Colonic mucosa (tissue), 4 donors: ENCODE measurements around the gene SYT12. TPM values are rescaled to one million over a fixed set of nuclear protein-coding genes. Genes with fewer than 3 reads are reported as not detected.

Source experiments
- DNase-seq: peaks from one replicate; pipeline ENCODE4 v3.0.0-alpha.2; 2020
- H3K27ac ChIP-seq: fragments of 200-600 bp; one replicate; pipeline ENCODE4 v1.8.0; 2021
- H3K27me3 ChIP-seq: fragments of 200-600 bp; one replicate; pipeline ENCODE4 v1.8.0; 2021
- H3K36me3 ChIP-seq: fragments of 200-600 bp; one replicate; pipeline ENCODE4 v1.8.0; 2021
- H3K4me1 ChIP-seq: fragments of 200-600 bp; one replicate; pipeline ENCODE4 v1.8.0; 2021; ENCODE audit warnings: mild to moderate bottlenecking
- H3K4me3 ChIP-seq: fragments of 200-600 bp; one replicate; pipeline ENCODE4 v1.8.0; 2021
- H3K9ac ChIP-seq, 2 donors: one replicate each; pipeline ENCODE4 v1.7.0; 2013; ENCODE audit warnings: control low read depth in 2 of 2, low read depth in 2 of 2, low read length in 2 of 2
- H3K9me3 ChIP-seq: fragments of 200-600 bp; one replicate; pipeline ENCODE4 v1.8.0; 2021
- intact Hi-C: fragments of 100-400 bp; cut with DNase I; formaldehyde crosslinking; loops from one replicate; pipeline ENCODE4 v1.14.1; 2022
- total RNA-seq, 2 donors: library from RNA; stranded (reverse); fragmentation: NEBNext Ultra II Directional in 1 of 2; extraction: Animal tissue kit (Norgen Biotek cat#: 25700) in 1 of 2; gene quantifications; one replicate each; pipeline ENCODE4 v1.2.1, GENCODE V29; 2021
- TF ChIP-seq, protein P1 (sequence below): fragments of 200-600 bp; IDR thresholded peaks from one replicate; pipeline ENCODE4 v1.8.0; 2022; ENCODE audit warnings: antibody characterized with exemption, mild to moderate bottlenecking
- donor health status: healthy.
- donor health status: DM: no; HTN: no; CAD: no.
- donor health status: DM: no; HTN: no; CAD: no.

Gene SYT12
- total RNA-seq, 2 donors from 2014 or later: 0.29 to 3.4 TPM

DNA sequence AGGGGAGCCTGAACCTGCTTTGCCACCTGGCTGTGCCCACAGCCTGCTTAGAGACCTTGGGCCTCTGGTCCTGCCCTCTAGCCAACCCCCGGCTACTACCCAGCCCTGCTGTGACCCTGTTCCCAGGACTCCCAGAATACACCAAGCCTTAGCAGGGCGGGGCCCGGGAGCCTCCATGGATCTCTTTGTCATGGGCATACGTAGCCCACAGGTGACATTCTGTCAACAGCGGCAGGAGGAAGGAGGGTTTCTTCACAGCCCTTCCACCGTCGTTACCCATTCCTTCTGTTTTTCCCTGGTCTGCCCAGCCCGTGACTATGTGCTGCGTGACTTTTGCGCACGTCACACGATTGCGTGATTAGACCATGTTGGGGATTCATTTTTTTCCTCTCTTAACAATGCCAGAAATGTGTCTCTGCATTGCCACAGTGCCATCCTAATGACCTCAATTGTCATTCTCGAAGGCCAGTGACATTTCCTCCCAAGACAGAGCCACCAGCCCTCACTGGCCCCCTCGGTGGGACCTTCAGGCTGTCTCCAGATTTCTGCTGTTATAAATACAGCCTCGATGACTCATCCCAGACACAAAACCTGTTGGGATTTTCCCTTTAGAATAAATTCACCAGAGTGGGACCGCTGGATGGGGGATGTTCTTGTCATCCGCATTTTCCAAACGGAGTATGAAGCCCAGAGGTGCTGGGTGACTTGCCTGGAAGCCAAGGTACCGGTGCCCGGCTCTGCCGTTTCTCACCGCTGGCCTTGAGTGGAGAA is 9.0 kb downstream of the SYT12 start:
- H3K27ac ChIP-seq: no peak overlapping the region
- no peaks in the 10 kb centered on the region for H3K27me3 ChIP-seq
- H3K4me3 ChIP-seq: no peak overlapping the region
- no peak overlapping the region for H3K9ac ChIP-seq
- no peak for DNase-seq
- intact Hi-C loops: no loop called here
- TF ChIP-seq, protein P1, sequence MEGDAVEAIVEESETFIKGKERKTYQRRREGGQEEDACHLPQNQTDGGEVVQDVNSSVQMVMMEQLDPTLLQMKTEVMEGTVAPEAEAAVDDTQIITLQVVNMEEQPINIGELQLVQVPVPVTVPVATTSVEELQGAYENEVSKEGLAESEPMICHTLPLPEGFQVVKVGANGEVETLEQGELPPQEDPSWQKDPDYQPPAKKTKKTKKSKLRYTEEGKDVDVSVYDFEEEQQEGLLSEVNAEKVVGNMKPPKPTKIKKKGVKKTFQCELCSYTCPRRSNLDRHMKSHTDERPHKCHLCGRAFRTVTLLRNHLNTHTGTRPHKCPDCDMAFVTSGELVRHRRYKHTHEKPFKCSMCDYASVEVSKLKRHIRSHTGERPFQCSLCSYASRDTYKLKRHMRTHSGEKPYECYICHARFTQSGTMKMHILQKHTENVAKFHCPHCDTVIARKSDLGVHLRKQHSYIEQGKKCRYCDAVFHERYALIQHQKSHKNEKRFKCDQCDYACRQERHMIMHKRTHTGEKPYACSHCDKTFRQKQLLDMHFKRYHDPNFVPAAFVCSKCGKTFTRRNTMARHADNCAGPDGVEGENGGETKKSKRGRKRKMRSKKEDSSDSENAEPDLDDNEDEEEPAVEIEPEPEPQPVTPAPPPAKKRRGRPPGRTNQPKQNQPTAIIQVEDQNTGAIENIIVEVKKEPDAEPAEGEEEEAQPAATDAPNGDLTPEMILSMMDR: no peak
- H3K4me1 ChIP-seq: no peaks in the 10 kb centered on the region
- H3K36me3 ChIP-seq: no peaks in the 10 kb centered on the region
- no peaks in the 10 kb centered on the region for H3K9me3 ChIP-seq

DNA sequence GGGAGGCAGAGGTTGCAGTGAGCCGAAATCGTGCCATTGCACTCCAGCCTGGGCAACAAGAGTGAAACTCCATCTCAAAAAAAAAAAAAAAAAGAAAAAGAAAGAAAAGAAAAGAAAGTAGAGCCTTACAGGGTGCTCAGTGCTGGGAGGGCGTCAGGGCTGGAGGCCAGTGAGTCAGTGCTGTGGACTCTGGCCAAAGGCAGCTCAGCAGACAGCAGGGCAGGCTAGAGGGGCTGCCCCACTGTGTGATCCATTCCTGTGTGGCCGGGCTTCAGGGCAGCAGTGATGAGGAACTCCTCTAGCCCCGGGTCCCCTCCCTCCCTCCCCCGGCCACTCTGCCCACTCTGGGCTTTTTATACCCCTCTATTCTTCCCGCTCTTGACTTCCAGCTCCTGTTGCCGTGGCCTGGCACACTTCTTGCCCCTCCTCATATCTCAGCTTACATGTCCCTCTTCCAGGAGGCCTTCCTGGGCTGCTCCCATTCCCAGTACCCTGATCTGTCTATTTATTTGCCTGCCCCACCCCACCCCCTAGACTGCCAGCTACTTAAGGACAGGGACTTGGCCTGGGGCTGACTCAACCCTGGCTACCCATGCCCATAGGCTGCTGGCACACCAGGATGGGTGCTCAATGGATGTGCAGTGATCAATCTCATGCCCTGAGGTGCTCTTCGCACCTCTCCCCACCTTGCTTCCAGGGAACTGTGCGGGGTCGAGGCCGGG is 10.1 kb downstream of the SYT12 start:
- no peaks in the 10 kb centered on the region for H3K36me3 ChIP-seq
- H3K4me1 ChIP-seq: no peaks in the 10 kb centered on the region
- no peaks in the 10 kb centered on the region for H3K27me3 ChIP-seq
- intact Hi-C loops: no loop called here
- no peak overlapping the region for H3K9ac ChIP-seq
- DNase-seq: no peak
- TF ChIP-seq, protein P1: no peak
- H3K9me3 ChIP-seq: no peaks in the 10 kb centered on the region
- no peak overlapping the region for H3K27ac ChIP-seq
- no peak overlapping the region for H3K4me3 ChIP-seq

DNA sequence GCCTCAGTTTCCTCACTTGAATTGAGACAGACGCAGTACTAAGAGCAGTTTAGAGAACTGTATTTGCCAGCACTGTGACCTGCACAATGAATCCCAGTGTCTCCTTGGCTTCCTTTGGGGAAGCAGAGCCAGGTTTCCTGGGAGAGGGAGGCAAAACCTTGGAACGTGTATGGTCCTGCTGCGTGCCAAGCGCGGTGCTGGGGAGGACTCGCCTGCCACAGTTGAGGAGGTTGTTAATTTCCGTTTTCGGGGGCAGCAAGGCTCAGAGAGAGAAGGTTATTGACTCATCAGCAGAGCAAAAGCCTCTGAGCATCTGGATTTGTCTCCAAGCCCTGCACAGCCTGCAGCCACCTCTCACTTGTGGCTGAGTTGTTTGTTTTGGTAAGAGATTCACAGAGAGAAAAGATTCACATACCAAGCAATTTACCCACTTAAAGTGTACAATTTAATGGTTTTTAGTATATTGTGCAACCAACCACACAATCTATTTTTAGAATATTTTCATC is 10.8 kb downstream of the SYT12 start:
- Histone ChIP-seq H3K27ac (no peak overlapping the region), H3K36me3 (no peaks in the 10 kb centered on the region), H3K27me3 (no peaks in the 10 kb centered on the region), H3K9ac (no peak overlapping the region), H3K9me3 (no peaks in the 10 kb centered on the region), H3K4me1 (no peaks in the 10 kb centered on the region), H3K4me3 (no peak overlapping the region)
- TF ChIP-seq, protein P1: no peak
- intact Hi-C loops: no loop called here
- DNase-seq: no peak

DNA sequence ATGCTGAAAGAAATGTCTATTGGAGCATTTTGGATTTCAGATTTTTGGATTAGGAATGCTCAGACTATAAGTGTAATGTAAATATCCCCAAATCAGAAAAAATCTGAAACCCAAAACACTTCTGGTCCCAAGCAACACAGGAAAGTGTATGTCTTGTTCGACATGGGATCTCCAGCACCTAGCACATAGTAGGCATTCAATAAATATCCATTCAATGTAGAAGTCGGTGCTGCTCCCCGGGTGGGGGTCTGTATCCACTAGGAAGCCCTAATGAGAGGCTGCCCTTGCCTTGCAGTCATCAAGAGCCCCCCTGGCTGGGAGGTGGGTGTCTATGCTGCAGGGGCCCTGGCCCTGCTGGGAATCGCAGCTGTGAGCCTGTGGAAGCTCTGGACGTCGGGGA is 11.4 kb downstream of the SYT12 start:
- no peak overlapping the region for H3K4me3 ChIP-seq
- TF ChIP-seq, protein P1: no peak
- no peaks in the 10 kb centered on the region for H3K27me3 ChIP-seq
- DNase-seq: no peak
- no peaks in the 10 kb centered on the region for H3K9me3 ChIP-seq
- no peaks in the 10 kb centered on the region for H3K4me1 ChIP-seq
- intact Hi-C loops: no loop called here
- H3K9ac ChIP-seq: no peak overlapping the region
- no peak overlapping the region for H3K27ac ChIP-seq
- no peaks in the 10 kb centered on the region for H3K36me3 ChIP-seq

DNA sequence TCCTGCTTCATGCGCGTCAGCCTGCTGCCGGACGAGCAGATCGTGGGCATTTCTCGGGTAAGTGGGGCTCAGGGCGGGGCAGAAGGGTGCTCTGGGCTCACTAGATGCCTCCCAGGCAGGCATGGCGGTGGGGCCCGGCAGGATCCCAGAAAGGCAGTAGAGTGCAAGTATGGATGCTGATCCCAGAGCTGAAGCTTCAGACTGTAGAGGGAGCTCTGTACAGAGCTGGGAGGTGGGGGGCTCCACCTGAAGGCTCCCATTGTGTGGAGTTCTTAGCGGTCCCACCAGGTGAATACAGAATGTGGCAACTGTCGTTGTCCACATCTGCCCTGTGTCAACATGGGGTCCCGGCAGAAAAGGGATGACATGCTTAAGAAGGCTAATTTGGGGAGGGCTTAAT is 17.2 kb downstream of the SYT12 start:
- H3K4me3 ChIP-seq: no peak overlapping the region
- no peaks in the 10 kb centered on the region for H3K9me3 ChIP-seq
- no peak overlapping the region for H3K9ac ChIP-seq
- H3K36me3 ChIP-seq: no peaks in the 10 kb centered on the region
- DNase-seq: no peak
- H3K27ac ChIP-seq: no peak overlapping the region
- intact Hi-C loops: no loop called here
- H3K4me1 ChIP-seq: no peaks in the 10 kb centered on the region
- TF ChIP-seq, protein P1: no peak
- no peaks in the 10 kb centered on the region for H3K27me3 ChIP-seq
